Stomach (tissue), 4 donors: Measurements from ENCODE around the gene ARL6IP5.

Experiments used
- EP300 ChIP-seq: sonication (generic); formaldehyde crosslinking; IDR thresholded peaks from one replicate; pipeline ENCODE4 v1.6.1; 2017; ENCODE audit warnings: antibody characterized with exemption
- POLR2A ChIP-seq, 4 donors: fragments of 450-650 bp; IDR thresholded peaks; one replicate each; pipeline ENCODE4 v1.6.1; 2016; ENCODE audit warnings: antibody characterized with exemption in 4 of 4, control low read depth in 2 of 4, mild to moderate bottlenecking in 1 of 4, moderate library complexity in 1 of 4
- POLR2AphosphoS5 ChIP-seq, 3 donors: sonication (generic); formaldehyde crosslinking; IDR thresholded peaks; one replicate each; pipeline ENCODE4 v1.6.1; 2016; ENCODE audit warnings: antibody characterized with exemption in 3 of 3
- TF ChIP-seq, protein P1 (sequence below), 7 experiments: fragments of 450-650 bp in 4 of 7; fragments of 200-600 bp in 3 of 7; sonication (generic) in 3 of 7; IDR thresholded peaks; one replicate each; pipeline ENCODE4 v1.5.1; 2016 to 2019; ENCODE audit warnings: antibody characterized with exemption in 7 of 7, control low read depth in 2 of 7, mild to moderate bottlenecking in 1 of 7

DNA sequence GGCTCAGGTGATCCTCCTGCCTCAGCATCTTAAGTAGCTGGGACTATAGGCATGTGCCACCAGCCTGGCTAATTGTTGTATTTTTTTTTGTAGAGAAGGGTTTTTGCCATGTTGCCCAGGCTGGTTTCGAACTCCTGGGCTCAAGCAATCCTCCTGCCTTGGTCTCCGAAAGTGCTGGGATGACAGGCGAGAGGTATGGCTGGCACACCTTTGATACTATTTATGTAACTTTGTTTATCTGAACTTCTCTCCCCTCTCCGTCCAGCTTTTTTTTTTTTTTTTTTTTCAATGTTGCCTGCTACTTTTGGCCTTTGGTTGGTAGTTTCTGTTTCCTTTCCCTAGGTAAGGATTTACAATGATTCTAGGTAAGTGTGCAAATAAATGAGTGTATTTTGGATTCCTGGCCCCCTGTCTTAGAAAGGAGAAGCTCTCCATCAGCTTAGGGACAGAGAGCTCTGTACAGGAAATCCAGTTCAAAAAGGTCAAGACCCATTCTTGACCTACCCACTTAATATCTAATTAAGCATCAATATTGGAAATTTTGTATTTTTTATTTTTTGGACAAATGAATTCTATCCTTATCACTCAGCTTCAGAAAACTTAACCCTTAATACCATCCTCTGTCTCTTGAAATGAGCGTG is 6.8 kb downstream of the ARL6IP5 start:
- TF ChIP-seq, protein P1, sequence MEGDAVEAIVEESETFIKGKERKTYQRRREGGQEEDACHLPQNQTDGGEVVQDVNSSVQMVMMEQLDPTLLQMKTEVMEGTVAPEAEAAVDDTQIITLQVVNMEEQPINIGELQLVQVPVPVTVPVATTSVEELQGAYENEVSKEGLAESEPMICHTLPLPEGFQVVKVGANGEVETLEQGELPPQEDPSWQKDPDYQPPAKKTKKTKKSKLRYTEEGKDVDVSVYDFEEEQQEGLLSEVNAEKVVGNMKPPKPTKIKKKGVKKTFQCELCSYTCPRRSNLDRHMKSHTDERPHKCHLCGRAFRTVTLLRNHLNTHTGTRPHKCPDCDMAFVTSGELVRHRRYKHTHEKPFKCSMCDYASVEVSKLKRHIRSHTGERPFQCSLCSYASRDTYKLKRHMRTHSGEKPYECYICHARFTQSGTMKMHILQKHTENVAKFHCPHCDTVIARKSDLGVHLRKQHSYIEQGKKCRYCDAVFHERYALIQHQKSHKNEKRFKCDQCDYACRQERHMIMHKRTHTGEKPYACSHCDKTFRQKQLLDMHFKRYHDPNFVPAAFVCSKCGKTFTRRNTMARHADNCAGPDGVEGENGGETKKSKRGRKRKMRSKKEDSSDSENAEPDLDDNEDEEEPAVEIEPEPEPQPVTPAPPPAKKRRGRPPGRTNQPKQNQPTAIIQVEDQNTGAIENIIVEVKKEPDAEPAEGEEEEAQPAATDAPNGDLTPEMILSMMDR (IDR thresholded peaks at IDR 0.05) = no peak
- TF ChIP-seq POLR2AphosphoS5 (IDR thresholded peaks at IDR 0.05) (no peak), EP300 (no peak), POLR2A (IDR thresholded peaks at IDR 0.05) (no peak)
